ENCODE measurements around the gene PYGB. TPM values are rescaled to one million over a fixed set of nuclear protein-coding genes. Genes with fewer than 3 reads are reported as not detected.

PYGB gene
- total RNA-seq, 4 donors from 2014 or later: 71.6 to 119 (median 78.6) TPM

- WGBS, 2 donors: 78 to 88% methylated on average over 3 of the region's 3 CpGs
- Histone ChIP-seq H3K27ac (no peak overlapping the region), H3K27me3 (no peaks in the 10 kb centered on the region), H3K4me1 (peaks cover 0 to 13% (median 1%) of the 10 kb centered on the region in 4 donors), H3K36me3 (no peaks in the 10 kb centered on the region), H3K4me3 (no peak overlapping the region), H3K9me3 (no peaks in the 10 kb centered on the region)
- TF ChIP-seq CTCF (IDR thresholded peaks at IDR 0.05): no peak
- no peak for TF ChIP-seq EP300 (IDR thresholded peaks at IDR 0.05)
- TF ChIP-seq POLR2A (IDR thresholded peaks at IDR 0.05): no peak
- no peak for DNase-seq (ENCODE audit: low spot score in 2 of 2)
Observed at GRCh38 chr20:25344634-25345033, 96.7 kb downstream of the PYGB start.

DNA sequence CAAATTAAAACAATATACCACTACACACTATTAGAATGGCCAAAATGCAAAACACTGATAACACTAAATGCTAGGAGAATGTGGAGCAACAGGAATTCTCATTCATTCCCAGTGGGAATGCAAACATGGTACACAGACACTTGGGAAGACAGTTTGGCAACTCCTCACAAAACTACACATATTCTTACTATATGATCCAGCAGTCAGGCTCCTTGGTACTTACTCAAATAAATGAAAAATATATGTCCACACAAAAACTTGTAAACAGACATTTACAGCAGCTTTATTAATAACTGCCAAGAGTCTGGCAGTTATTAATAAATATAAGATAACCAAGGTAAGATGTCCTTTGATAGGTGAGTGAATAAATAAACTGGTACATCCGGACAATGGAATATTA is 97.8 kb downstream of the PYGB start:
- no peak overlapping the region for H3K4me3 ChIP-seq
- peaks cover 0 to 9% (median 1%) of the 10 kb centered on the region in 4 donors for H3K4me1 ChIP-seq
- no peaks in the 10 kb centered on the region for H3K9me3 ChIP-seq
- H3K27me3 ChIP-seq: no peaks in the 10 kb centered on the region
- H3K27ac ChIP-seq: no peak overlapping the region
- H3K36me3 ChIP-seq: no peaks in the 10 kb centered on the region
- no peak for TF ChIP-seq EP300 (IDR thresholded peaks at IDR 0.05)
- TF ChIP-seq POLR2A (IDR thresholded peaks at IDR 0.05): no peak
- TF ChIP-seq CTCF (IDR thresholded peaks at IDR 0.05): no peak
- DNase-seq (ENCODE audit: low spot score in 2 of 2): no peak
- 94 to 100% methylated on average over 1 of the region's 1 CpG for WGBS, 2 donors

DNA sequence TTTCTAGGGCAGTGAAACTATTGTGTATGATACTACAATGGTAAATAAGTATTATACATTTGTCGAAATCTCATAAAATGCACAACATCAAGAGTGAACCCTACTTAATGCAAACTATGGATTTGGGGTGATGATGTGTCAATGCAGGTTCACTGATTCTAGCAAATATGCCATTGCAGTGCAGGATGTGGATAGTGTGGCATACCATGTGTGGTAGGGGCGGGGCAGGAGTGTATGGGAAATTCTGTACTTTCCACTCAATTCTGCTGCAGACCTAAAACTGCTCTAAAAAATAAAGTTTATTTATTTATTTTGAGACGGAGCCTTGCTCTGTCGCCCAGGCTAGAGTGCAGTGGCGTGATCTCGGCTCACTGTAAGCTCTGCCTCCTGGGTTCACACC is 98.5 kb downstream of the PYGB start:
- TF ChIP-seq POLR2A (IDR thresholded peaks at IDR 0.05) (no peak), CTCF (IDR thresholded peaks at IDR 0.05) (no peak), EP300 (IDR thresholded peaks at IDR 0.05) (no peak)
- no peak for DNase-seq (ENCODE audit: low spot score in 2 of 2)
- Histone ChIP-seq H3K27me3 (no peaks in the 10 kb centered on the region), H3K27ac (no peak overlapping the region), H3K9me3 (no peaks in the 10 kb centered on the region), H3K4me1 (peaks cover 0 to 3% (median 1%) of the 10 kb centered on the region in 4 donors), H3K4me3 (no peak overlapping the region), H3K36me3 (no peaks in the 10 kb centered on the region)
- WGBS, 2 donors: 91 to 94% methylated on average over 6 of the region's 6 CpGs

Small RNA genes lying within 50 kb of the gene (small RNA-seq; reads per million reads assigned to genes)
- gene AL035252.4: not detected
- not detected for gene AL121772.2
- not detected for gene RF00019

Other genes starting within 250 kb of the PYGB start
- gene ACSS1, start 189.9 kb upstream of the PYGB start, total RNA-seq: 10 to 100 TPM; 38.5 to 55.5 (median 42.2) TPM
- not detected for gene VSX1, start 165.9 kb upstream of the PYGB start, total RNA-seq
- 100 to 1,000 TPM in 1 of 4 donors, 10 to 100 TPM in 3; 62.2 to 114 (median 67.0) TPM for gene ENTPD6, start 52.4 kb upstream of the PYGB start, total RNA-seq
- 100 to 1,000 TPM in 2 of 4 donors, 10 to 100 TPM in 2; 67.2 to 116 (median 105) TPM for gene ABHD12, start 142.8 kb downstream of the PYGB start, total RNA-seq
- 1 to 10 TPM in 1 of 4 donors, under 1 TPM in 3; 0.21 to 1.1 (median 0.59) TPM for gene GINS1, start 159.6 kb downstream of the PYGB start, total RNA-seq

All from tibial nerve (tissue), 4 donors.